Progenitor cell of endocrine pancreas (in vitro differentiated cells): ENCODE measurements around the gene CUEDC1. TPM values are rescaled to one million over a fixed set of nuclear protein-coding genes. Genes with fewer than 3 reads are reported as not detected.

Experiments
- DNase-seq: peaks from one replicate; pipeline ENCODE4 v3.0.0; 2021; ENCODE audit warnings: low spot score; ENCODE audit not compliant: unreplicated experiment
- H3K27ac Mint-ChIP-seq: 2 replicates; pipeline ENCODE4 v1.8.0; 2021; ENCODE audit warnings: mild to moderate bottlenecking, moderate library complexity, mixed read lengths
- H3K27me3 Mint-ChIP-seq: 2 replicates; pipeline ENCODE4 v1.8.0; 2021; ENCODE audit warnings: mixed read lengths
- H3K36me3 Mint-ChIP-seq: 2 replicates; pipeline ENCODE4 v1.8.0; 2022; ENCODE audit warnings: mixed read lengths; ENCODE audit not compliant: insufficient read depth
- H3K4me1 Mint-ChIP-seq: 2 replicates; pipeline ENCODE4 v1.8.0; 2021; ENCODE audit warnings: low read depth, mixed read lengths
- H3K4me3 Mint-ChIP-seq: 2 replicates; pipeline ENCODE4 v1.8.0; 2021; ENCODE audit warnings: low read depth, mild to moderate bottlenecking, moderate library complexity, mixed read lengths
- H3K9me3 Mint-ChIP-seq: 2 replicates; pipeline ENCODE4 v1.8.0; 2021; ENCODE audit warnings: low read depth, mixed read lengths
- total RNA-seq: library from RNA; stranded (reverse); gene quantifications from 2 replicates; pipeline ENCODE4 v1.2.1, GENCODE V29; 2021
- TF ChIP-seq, protein P1 (sequence below): fragments of 200-600 bp; sonication (generic); IDR thresholded peaks from one replicate; pipeline ENCODE4 v1.5.0; 2021; ENCODE audit warnings: antibody characterized with exemption, mild to moderate bottlenecking; ENCODE audit not compliant: unreplicated experiment

CUEDC1 gene
- total RNA-seq, 1 donor from 2014 or later, result 30.8 TPM

DNA sequence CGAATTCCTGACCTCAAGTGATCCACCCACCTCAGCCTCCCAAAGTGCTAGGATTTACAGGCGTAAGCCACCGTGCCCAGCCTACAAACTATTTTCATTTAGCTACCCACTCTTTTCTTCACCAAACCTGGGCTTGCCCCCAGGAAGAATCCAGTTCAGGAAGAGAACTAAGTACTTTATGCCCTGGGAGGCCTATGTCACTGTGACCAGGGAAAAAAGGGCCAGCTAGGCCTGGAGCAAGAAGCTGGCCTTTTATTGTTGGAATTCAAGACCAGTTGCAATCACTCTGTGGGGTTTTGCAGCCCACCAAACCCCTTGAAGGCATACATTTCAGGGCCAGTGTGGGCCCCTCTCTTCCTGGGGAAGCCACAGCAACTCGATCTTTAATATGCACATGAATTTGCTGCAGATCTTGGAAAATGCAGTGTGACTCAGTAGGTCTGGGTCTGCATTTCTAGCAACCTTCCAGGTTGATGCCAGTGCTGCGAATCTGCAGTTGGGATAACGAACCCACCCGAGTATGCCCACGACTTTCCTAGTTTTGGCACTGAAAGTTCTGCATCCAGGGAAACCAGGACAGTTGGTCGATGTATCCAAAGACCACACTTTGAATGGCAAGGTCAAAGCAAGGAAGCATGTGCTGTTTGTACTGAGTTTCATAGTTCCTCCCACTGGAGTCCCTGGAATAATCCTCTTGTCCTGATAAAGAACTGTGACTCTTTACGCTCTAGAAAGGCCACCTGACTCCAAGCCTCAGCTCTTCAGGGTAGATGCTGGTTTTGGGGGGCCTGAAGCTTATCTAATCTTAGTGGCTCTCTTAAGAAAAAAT lies 98.2 kb downstream of the CUEDC1 start:
- no peaks in the 10 kb centered on the region for H3K36me3 Mint-ChIP-seq
- peaks cover 32% of the 10 kb centered on the region for H3K27me3 Mint-ChIP-seq
- H3K9me3 Mint-ChIP-seq, result no peaks in the 10 kb centered on the region
- TF ChIP-seq, protein P1, sequence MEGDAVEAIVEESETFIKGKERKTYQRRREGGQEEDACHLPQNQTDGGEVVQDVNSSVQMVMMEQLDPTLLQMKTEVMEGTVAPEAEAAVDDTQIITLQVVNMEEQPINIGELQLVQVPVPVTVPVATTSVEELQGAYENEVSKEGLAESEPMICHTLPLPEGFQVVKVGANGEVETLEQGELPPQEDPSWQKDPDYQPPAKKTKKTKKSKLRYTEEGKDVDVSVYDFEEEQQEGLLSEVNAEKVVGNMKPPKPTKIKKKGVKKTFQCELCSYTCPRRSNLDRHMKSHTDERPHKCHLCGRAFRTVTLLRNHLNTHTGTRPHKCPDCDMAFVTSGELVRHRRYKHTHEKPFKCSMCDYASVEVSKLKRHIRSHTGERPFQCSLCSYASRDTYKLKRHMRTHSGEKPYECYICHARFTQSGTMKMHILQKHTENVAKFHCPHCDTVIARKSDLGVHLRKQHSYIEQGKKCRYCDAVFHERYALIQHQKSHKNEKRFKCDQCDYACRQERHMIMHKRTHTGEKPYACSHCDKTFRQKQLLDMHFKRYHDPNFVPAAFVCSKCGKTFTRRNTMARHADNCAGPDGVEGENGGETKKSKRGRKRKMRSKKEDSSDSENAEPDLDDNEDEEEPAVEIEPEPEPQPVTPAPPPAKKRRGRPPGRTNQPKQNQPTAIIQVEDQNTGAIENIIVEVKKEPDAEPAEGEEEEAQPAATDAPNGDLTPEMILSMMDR, result no peak
- peaks cover 16% of the 10 kb centered on the region for H3K4me1 Mint-ChIP-seq
- no peak overlapping the region for H3K4me3 Mint-ChIP-seq
- no peak overlapping the region for H3K27ac Mint-ChIP-seq
- no peak for DNase-seq

DNA sequence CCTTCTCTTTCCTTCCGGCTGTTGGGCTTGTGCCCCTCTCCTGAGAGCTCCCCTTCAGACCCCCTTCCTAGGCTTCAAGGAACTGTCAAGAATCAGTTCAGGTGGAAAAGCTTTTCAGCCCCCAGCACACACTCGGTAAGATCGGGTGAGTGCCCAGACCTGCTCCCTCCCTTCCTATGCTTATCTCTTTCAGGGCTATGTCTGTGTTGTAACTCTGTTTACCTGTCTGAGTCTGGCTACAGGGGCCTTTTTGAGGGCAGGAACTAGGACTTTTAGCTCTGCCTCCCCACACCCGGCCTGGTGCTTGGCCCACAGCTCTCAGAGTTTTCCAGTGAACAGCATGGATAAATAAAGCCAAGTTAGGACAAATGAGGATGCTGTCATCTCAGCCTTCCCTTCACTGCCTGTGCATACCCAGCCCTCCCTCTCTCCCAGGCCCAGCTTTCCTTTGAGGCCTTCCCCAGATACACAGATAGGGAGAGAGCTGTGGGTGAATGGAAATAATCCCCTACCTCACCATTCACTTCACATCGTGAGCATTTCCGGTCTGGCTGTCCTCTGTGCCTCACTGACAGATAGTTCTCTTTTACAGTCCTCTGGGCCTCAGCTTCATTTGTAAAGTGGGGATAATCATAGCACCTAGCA lies 99.7 kb downstream of the CUEDC1 start:
- Mint-ChIP-seq H3K27ac (peak overlapping the region; percentile 27), H3K4me1 (peaks cover 23% of the 10 kb centered on the region), H3K9me3 (no peaks in the 10 kb centered on the region), H3K27me3 (peaks cover 22% of the 10 kb centered on the region), H3K4me3 (no peak overlapping the region), H3K36me3 (no peaks in the 10 kb centered on the region)
- no peak for DNase-seq
- TF ChIP-seq, protein P1, result no peak

DNA sequence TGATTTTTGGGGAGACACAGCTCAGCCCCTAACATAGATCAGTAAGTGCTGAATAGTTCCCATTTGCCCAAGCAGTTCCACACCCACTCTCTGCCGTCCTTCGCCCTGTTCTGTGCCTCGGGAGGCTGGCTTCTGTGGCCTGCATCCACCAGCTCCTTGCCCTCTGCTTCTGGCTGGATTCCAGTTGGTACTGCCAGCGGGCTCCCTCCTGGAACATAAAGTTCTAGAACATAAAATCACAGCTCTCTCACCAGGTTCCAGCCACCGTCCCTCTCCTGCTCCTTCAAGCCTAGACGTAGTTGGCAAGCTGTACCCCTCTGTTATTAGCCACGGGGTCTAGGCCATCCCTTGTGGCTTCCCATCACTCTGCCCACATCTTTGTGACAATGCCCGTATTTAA lies 101.5 kb downstream of the CUEDC1 start:
- Mint-ChIP-seq H3K27ac (no peak overlapping the region), H3K27me3 (peaks cover 7% of the 10 kb centered on the region), H3K9me3 (no peaks in the 10 kb centered on the region), H3K4me3 (no peak overlapping the region), H3K36me3 (no peaks in the 10 kb centered on the region), H3K4me1 (peaks cover 34% of the 10 kb centered on the region)
- TF ChIP-seq, protein P1, result no peak
- DNase-seq, result no peak

DNA sequence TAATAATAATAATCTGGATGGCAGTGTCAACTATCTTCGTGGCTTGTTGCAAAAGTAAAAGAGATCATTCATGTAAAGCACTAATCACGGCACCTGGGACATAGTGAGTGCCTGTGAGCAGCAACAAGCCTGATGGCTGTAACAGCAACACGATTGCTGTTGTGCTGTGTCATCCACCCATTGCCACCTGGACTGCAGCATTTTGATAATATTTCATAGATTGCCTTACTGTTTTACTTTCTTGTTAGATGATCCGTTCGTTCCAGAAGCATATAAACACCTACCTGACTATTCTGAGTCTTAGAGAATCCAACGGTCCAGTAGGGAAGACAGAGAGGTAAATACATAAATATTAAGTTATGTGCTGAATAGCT lies 102.3 kb downstream of the CUEDC1 start:
- Mint-ChIP-seq H3K4me3 (no peak overlapping the region), H3K27ac (no peak overlapping the region), H3K36me3 (no peaks in the 10 kb centered on the region), H3K4me1 (peaks cover 34% of the 10 kb centered on the region), H3K9me3 (no peaks in the 10 kb centered on the region), H3K27me3 (peaks cover under 1% of the 10 kb centered on the region)
- DNase-seq, result no peak
- TF ChIP-seq, protein P1, result no peak

DNA sequence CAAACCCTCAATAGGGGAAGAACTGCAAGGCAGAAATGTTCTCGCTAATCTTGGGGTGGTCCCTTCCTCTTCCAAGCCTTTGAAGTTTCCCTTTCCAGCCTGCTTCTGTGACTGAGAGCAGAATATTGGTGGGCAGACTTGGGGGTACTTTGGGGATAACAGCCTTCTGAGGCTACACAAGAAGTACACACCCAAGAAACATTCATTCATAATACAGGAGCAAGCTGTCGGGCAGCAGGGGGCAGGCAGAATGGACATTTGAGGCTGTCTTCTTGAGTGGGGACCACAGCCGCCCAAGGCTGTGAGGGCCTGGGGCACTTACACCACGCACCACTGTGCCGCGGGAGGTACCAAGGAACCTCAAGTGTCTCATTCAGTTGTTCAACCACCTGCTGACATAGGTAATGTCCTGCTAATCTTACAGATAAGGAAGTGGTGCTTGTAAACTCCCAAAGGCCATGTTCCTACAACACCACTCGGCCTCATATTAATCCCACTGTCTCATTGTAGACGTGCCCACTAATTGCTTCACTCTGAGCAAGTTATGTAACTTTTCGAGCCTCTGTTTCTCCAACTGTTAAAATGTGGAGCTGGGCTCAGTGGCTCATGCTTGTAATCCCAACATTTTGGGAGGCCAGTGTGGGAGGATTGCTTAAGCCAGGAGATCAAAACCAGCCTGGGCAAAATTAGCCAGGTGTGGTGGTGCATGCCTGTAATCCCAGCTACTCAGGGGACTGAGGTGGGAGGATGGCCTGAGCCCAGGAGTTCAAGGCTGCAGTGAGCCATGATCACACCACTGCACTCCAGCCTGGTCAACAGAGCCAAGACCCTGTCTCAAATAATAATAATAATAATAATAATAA lies 102.9 kb downstream of the CUEDC1 start:
- Mint-ChIP-seq H3K4me1 (peaks cover 34% of the 10 kb centered on the region), H3K27ac (peak overlapping the region; percentile 92), H3K27me3 (no peaks in the 10 kb centered on the region), H3K36me3 (no peaks in the 10 kb centered on the region), H3K9me3 (no peaks in the 10 kb centered on the region), H3K4me3 (peak overlapping the region; percentile 64)
- no peak for DNase-seq
- TF ChIP-seq, protein P1, result no peak
